Breast epithelium (tissue), 3 donors: ENCODE results near the gene PDLIM4.

ENCODE experiments used
- POLR2A ChIP-seq: fragments of 450-650 bp; IDR thresholded peaks from one replicate; pipeline ENCODE4 v1.6.1; 2016; ENCODE audit warnings: antibody characterized with exemption, mild to moderate bottlenecking, moderate library complexity
- POLR2AphosphoS5 ChIP-seq, 3 donors: sonication (generic); formaldehyde crosslinking; IDR thresholded peaks; one replicate each; pipeline ENCODE4 v1.6.1; 2017; ENCODE audit warnings: antibody characterized with exemption in 3 of 3
- TF ChIP-seq, protein P1 (sequence below), 3 donors: fragments of 450-650 bp; IDR thresholded peaks; one replicate each; pipeline ENCODE4 v1.5.1; 2016 to 2017; ENCODE audit warnings: antibody characterized with exemption in 3 of 3, mild to moderate bottlenecking in 3 of 3, moderate library complexity in 3 of 3

DNA sequence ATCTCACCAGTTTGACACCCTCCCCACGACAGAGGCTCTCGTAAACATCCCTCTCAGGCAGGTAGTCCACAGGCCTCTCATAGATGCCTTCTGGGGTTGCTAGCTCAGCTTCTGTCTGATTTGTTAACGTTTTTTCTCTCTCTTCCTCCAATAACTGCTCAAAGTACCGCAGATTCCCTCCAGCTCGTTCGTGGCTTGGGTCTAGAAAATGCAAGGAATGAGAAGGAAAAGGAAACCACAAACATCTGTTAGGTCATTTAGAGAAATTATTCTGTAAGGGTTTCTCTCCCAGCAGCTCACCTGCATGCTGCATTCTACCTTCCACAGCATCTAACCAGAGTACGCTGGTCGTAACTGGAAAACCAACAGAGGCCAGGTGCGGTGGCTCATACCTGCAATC, 48.4 kb upstream of the PDLIM4 start:
- TF ChIP-seq, protein P1, sequence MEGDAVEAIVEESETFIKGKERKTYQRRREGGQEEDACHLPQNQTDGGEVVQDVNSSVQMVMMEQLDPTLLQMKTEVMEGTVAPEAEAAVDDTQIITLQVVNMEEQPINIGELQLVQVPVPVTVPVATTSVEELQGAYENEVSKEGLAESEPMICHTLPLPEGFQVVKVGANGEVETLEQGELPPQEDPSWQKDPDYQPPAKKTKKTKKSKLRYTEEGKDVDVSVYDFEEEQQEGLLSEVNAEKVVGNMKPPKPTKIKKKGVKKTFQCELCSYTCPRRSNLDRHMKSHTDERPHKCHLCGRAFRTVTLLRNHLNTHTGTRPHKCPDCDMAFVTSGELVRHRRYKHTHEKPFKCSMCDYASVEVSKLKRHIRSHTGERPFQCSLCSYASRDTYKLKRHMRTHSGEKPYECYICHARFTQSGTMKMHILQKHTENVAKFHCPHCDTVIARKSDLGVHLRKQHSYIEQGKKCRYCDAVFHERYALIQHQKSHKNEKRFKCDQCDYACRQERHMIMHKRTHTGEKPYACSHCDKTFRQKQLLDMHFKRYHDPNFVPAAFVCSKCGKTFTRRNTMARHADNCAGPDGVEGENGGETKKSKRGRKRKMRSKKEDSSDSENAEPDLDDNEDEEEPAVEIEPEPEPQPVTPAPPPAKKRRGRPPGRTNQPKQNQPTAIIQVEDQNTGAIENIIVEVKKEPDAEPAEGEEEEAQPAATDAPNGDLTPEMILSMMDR (IDR thresholded peaks at IDR 0.05) = no peak
- TF ChIP-seq POLR2AphosphoS5 (IDR thresholded peaks at IDR 0.05) (no peak), POLR2A (no peak)
